Rectal smooth muscle tissue (tissue), 1 donor: ENCODE data around the gene FAM107B.

Experiments
- H3K27ac ChIP-seq: one replicate; pipeline ENCODE4 v1.7.0; 2013; ENCODE audit warnings: low read depth, low read length, inconsistent platforms
- H3K27me3 ChIP-seq: one replicate; pipeline ENCODE4 v1.7.0; 2013; ENCODE audit warnings: low read length; ENCODE audit not compliant: control insufficient read depth, insufficient read depth
- H3K36me3 ChIP-seq: one replicate; pipeline ENCODE4 v1.7.0; 2013; ENCODE audit warnings: low read length; ENCODE audit not compliant: control insufficient read depth, insufficient read depth
- H3K4me1 ChIP-seq: one replicate; pipeline ENCODE4 v1.7.0; 2013; ENCODE audit warnings: low read length; ENCODE audit not compliant: control insufficient read depth, insufficient read depth
- H3K4me3 ChIP-seq: one replicate; pipeline ENCODE4 v1.7.0; 2013; ENCODE audit warnings: low read length
- H3K9ac ChIP-seq: one replicate; pipeline ENCODE4 v1.7.0; 2013; ENCODE audit warnings: low read length

The FAM107B gene

GRCh38 chr10:14552015-14552414 is 222.7 kb downstream of the FAM107B start:
- Histone ChIP-seq H3K9ac (no peak overlapping the region), H3K4me1 (no peaks in the 10 kb centered on the region), H3K27ac (no peak overlapping the region), H3K36me3 (no peaks in the 10 kb centered on the region), H3K27me3 (no peaks in the 10 kb centered on the region), H3K4me3 (no peak overlapping the region)

- Histone ChIP-seq H3K9ac (no peak overlapping the region), H3K36me3 (no peaks in the 10 kb centered on the region), H3K4me1 (no peaks in the 10 kb centered on the region), H3K4me3 (no peak overlapping the region), H3K27ac (no peak overlapping the region), H3K27me3 (no peaks in the 10 kb centered on the region)
These were observed 224.2 kb downstream of the FAM107B start for GRCh38 chr10:14550471-14550981.

- Histone ChIP-seq H3K4me1 (no peaks in the 10 kb centered on the region), H3K9ac (no peak overlapping the region), H3K27me3 (no peaks in the 10 kb centered on the region), H3K27ac (no peak overlapping the region), H3K36me3 (no peaks in the 10 kb centered on the region), H3K4me3 (no peak overlapping the region)
These were observed 225.2 kb downstream of the FAM107B start for GRCh38 chr10:14549496-14549895.

- H3K4me1 ChIP-seq, result no peaks in the 10 kb centered on the region
- H3K36me3 ChIP-seq, result no peaks in the 10 kb centered on the region
- H3K27me3 ChIP-seq, result no peaks in the 10 kb centered on the region
- H3K27ac ChIP-seq, result no peak overlapping the region
- no peak overlapping the region for H3K4me3 ChIP-seq
- no peak overlapping the region for H3K9ac ChIP-seq
These were observed 225.7 kb downstream of the FAM107B start for GRCh38 chr10:14548970-14549369.

GRCh38 chr10:14548474-14548873 is 226.2 kb downstream of the FAM107B start:
- no peaks in the 10 kb centered on the region for H3K36me3 ChIP-seq
- no peaks in the 10 kb centered on the region for H3K27me3 ChIP-seq
- H3K9ac ChIP-seq, result no peak overlapping the region
- H3K4me1 ChIP-seq, result no peaks in the 10 kb centered on the region
- no peak overlapping the region for H3K4me3 ChIP-seq
- no peak overlapping the region for H3K27ac ChIP-seq

GRCh38 chr10:14547816-14548215 is 226.9 kb downstream of the FAM107B start:
- Histone ChIP-seq H3K9ac (no peak overlapping the region), H3K36me3 (no peaks in the 10 kb centered on the region), H3K27me3 (no peaks in the 10 kb centered on the region), H3K4me3 (no peak overlapping the region), H3K4me1 (no peaks in the 10 kb centered on the region), H3K27ac (no peak overlapping the region)

GRCh38 chr10:14545827-14546226 is 228.9 kb downstream of the FAM107B start:
- Histone ChIP-seq H3K4me3 (no peak overlapping the region), H3K4me1 (no peaks in the 10 kb centered on the region), H3K36me3 (no peaks in the 10 kb centered on the region), H3K27ac (no peak overlapping the region), H3K9ac (no peak overlapping the region), H3K27me3 (no peaks in the 10 kb centered on the region)

- no peaks in the 10 kb centered on the region for H3K4me1 ChIP-seq
- H3K36me3 ChIP-seq, result peaks cover 5% of the 10 kb centered on the region
- H3K27me3 ChIP-seq, result no peaks in the 10 kb centered on the region
- H3K4me3 ChIP-seq, result no peak overlapping the region
- no peak overlapping the region for H3K27ac ChIP-seq
- H3K9ac ChIP-seq, result no peak overlapping the region
These were observed 230.8 kb downstream of the FAM107B start for GRCh38 chr10:14543904-14544210.

- H3K27ac ChIP-seq, result no peak overlapping the region
- H3K9ac ChIP-seq, result no peak overlapping the region
- no peak overlapping the region for H3K4me3 ChIP-seq
- no peaks in the 10 kb centered on the region for H3K27me3 ChIP-seq
- H3K36me3 ChIP-seq, result peaks cover 5% of the 10 kb centered on the region
- no peaks in the 10 kb centered on the region for H3K4me1 ChIP-seq
These were observed 231.4 kb downstream of the FAM107B start for GRCh38 chr10:14543046-14543903.

- no peak overlapping the region for H3K4me3 ChIP-seq
- H3K27ac ChIP-seq, result no peak overlapping the region
- peaks cover 5% of the 10 kb centered on the region for H3K36me3 ChIP-seq
- no peak overlapping the region for H3K9ac ChIP-seq
- no peaks in the 10 kb centered on the region for H3K27me3 ChIP-seq
- H3K4me1 ChIP-seq, result no peaks in the 10 kb centered on the region
These were observed 233.3 kb downstream of the FAM107B start for GRCh38 chr10:14541379-14541778.

- Histone ChIP-seq H3K36me3 (peaks cover 5% of the 10 kb centered on the region), H3K9ac (no peak overlapping the region), H3K27me3 (no peaks in the 10 kb centered on the region), H3K27ac (no peak overlapping the region), H3K4me3 (no peak overlapping the region), H3K4me1 (no peaks in the 10 kb centered on the region)
These were observed 234.1 kb downstream of the FAM107B start for GRCh38 chr10:14540611-14541010.

GRCh38 chr10:14540062-14540461 is 234.6 kb downstream of the FAM107B start:
- Histone ChIP-seq H3K4me1 (no peaks in the 10 kb centered on the region), H3K27me3 (no peaks in the 10 kb centered on the region), H3K9ac (no peak overlapping the region), H3K36me3 (peaks cover 5% of the 10 kb centered on the region), H3K4me3 (no peak overlapping the region), H3K27ac (no peak overlapping the region)

- Histone ChIP-seq H3K27me3 (no peaks in the 10 kb centered on the region), H3K4me3 (no peak overlapping the region), H3K9ac (no peak overlapping the region), H3K36me3 (peaks cover 5% of the 10 kb centered on the region), H3K4me1 (no peaks in the 10 kb centered on the region), H3K27ac (no peak overlapping the region)
These were observed 235.5 kb downstream of the FAM107B start for GRCh38 chr10:14539176-14539575.
